Activated CD8-positive, alpha-beta memory T cell treated with anti-CD3 and anti-CD28 coated beads for 48 hours (primary cell): ENCODE results near the gene NEDD4L.
"Not testable (repeated sequence)": the region's sequence is repeated elsewhere in the genome, so short reads cannot be mapped to it uniquely, and the experiment has no call there.

ENCODE experiments used
- DNase-seq, 3 experiments: peaks; one replicate each; pipeline ENCODE4 v3.0.0-alpha.2; 2020; ENCODE audit warnings: low read depth in 2 of 3, low spot score in 2 of 3

NEDD4L gene

DNA sequence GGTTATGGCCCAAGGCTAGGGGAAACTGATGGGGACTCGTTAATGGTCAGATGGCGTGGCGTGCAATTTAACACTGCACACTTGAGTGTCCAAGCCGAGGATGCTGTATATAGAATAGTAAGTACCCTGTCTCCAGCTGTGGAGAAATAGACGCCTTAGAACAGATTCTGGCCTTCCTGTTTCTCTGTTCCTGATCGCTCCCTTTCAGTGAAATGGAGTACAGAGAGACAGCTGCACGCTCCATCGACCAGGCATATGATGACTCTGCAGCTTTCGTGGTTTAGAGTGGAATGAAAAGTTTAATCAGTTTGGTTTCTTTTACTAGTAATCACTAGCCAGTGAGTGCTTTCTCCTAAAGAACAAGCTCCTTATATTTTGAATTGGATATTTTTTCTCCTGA lies 213.4 kb downstream of the NEDD4L start:
- no peak for DNase-seq

- DNase-seq, result no peak
Measured at GRCh38 chr18:58258692-58259342, 214.8 kb downstream of the NEDD4L start.

- no peak for DNase-seq
Measured at GRCh38 chr18:58263055-58263957, 219.3 kb downstream of the NEDD4L start.

DNA sequence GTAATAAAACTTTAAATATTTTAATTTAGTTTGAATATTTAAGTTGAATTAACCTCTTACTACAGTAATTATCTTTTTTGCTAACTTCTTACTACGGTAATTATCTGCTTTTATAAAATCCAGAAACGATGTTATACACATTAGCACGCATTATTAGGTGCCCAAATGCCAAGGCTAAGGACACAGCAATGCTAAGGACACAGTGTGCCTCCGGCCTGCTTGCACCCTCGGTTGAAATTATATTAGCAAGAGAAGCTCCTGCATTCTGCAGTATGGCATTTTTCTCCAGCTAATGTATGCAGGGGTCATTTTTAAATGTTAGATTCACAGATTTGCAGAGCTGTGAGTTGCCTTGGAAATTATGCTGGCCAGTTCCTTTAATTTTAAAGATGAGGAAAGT lies 220.0 kb downstream of the NEDD4L start:
- no peak for DNase-seq

GRCh38 chr18:58264840-58265239 lies 220.8 kb downstream of the NEDD4L start:
- no peak for DNase-seq

GRCh38 chr18:58265489-58265888 lies 221.5 kb downstream of the NEDD4L start:
- not testable (repeated sequence) for DNase-seq

- DNase-seq, result no peak
Measured at GRCh38 chr18:58266291-58266690, 222.3 kb downstream of the NEDD4L start.

- DNase-seq, result no peak
Measured at GRCh38 chr18:58267493-58267892, 223.5 kb downstream of the NEDD4L start.

DNA sequence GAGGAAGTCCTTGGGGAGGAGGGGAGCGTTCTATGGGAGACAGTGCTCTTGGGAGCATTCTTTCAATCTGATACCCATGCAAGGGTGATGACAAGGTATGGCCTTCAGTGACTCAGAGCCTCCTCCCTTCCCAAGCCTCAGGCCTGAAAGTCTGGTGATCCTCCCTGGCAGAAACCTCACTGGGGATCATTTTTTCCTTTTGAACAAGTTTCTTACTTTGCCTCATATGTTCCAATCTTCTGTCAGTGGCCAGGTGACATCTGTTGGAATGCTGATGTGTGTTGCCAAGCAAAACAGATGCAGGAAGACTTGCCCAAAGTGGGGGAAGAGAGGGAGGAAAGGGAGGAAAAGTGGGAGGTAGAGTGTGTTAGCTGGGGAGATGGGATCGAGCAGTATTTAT lies 224.8 kb downstream of the NEDD4L start:
- DNase-seq, result no peak

GRCh38 chr18:58269931-58270330 lies 225.9 kb downstream of the NEDD4L start:
- DNase-seq, result no peak

DNA sequence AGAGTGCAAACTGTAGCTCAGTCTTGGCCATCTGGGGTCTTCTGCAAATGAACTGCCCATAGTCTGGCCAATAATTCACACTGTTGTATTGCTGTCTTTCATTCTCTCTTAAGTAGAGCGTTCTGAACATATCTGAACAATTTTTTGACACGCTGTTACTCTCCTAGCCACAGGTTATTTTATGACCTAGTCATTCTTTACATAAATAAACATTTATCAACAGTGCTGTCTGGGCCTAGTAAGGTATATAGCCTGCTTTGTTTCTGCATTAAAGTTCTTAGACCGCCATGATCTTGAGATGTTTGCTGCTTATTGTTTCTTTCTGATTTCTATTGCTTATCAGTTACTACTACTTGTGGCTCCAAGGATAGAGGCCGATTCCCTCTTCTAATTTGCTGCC lies 226.4 kb downstream of the NEDD4L start:
- DNase-seq, result no peak

DNA sequence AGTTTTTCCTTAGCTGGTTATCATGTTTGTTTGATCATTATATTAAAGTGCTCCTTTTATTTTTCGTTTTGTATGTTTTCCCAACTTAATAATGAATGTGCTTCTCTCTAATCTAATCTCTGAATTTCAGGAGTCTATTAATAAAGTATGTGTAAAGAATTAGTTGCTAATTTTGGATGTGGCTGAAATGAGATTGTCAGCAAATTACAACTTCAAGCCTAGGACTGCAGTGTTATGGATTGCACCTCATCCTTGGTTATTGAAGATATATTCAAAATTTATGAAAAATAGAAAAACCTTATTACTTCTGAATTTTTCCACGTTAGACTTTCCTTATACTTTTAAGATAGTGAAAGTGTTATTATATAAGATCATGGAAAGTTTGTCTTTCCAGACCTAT lies 227.7 kb downstream of the NEDD4L start:
- DNase-seq, result no peak

DNA sequence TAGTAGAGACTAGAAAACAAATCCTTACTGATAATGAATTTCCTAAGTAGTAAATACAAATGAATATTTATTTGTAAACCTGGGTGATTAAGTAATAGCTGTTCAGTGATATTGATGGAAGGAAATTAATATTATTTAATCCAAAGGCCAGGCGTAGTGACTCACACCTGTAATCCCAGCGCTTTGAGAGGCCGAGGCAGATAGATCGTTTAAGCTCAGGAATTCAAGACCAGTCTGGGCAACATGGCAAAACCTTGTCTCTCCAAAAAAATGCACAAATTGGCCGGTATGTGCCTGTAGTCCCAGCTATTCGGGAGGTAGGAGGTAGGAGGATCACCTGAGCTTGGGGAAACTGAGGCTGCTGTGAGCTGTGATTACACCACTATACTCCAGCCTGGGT lies 228.2 kb downstream of the NEDD4L start:
- DNase-seq, result no peak

- no peak for DNase-seq
Measured at GRCh38 chr18:58272779-58273435, 228.9 kb downstream of the NEDD4L start.

GRCh38 chr18:58275176-58275575 lies 231.2 kb downstream of the NEDD4L start:
- DNase-seq, result no peak

DNA sequence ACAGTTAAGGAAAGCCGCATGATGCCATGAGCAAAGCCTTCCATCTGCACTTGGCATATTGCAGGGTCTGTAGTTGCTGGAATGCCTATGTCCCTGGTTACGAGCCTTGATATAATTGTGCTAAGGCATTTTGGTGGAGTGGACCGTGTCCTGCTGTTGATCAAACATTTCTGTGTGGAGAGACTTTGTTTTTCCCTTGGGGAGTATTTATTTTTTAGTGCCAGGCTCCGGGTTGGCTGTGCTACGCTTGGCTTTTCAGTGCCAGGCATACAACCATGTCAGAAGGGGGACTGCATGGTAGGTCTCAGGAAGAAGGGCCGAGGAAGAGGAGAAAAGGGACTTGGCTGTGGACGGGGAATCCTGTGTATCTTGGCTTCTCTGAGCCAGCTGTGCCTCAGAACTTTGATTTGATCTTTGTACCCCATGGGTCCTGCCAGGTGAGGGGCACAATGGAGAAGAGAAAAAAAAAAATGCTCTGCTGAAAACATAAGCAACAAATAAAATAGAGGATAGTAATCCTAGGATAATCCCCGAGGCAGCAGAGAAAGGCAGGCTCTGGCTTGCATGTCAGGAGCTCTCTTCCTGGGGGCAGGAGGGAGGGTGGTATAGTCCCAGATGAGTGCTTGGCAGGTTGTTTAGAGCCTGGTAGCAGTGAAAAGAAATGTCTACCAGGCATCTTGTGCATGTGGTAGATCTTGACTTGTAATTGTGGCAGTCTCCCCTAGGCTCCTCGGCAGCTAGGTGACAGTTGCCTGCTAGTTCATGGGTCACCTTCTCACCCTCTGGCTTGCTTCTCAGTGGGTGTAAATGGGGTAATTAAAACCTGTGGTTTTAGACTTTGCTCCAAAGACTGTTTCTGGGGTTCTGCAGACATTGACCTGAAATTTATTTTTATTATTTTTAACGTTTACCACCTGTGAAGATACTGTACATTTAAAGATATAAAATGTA lies 233.0 kb downstream of the NEDD4L start:
- DNase-seq, result no peak

DNA sequence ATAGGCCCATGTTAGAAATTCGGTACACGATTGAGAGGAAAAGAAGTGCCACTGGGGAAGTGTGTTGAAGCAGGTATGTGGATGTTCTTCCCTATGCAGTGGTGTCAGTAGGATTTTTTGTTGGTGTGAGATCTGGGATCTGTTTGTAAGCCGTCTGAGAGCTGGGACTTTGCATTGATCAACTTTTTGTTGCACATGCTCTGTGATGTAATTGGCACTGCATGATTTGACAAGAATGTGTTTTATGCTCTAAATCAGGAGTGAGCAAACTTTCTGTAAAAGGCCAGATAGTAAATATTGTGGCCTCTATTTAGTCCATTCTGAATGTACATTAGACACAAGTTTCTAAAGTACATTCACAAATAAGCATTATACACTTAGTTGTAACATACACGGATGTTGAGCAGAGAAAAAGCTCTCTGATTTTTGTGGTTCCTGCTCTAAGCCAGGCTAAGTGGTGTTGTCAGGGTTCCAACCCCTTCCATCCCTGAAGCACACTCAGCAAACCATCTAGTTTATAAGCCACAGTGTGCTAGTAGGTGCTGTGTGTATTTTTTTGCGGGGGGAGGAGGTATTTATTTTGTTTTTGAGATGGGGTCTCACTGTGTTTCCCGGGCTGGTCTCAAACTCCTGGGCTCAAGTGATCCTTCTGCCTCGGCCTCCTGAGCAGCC lies 235.6 kb downstream of the NEDD4L start:
- no peak for DNase-seq

- no peak for DNase-seq
Measured at GRCh38 chr18:58280191-58280590, 236.2 kb downstream of the NEDD4L start.

GRCh38 chr18:58282872-58283271 lies 238.8 kb downstream of the NEDD4L start:
- not testable (repeated sequence) for DNase-seq

- no peak for DNase-seq
Measured at GRCh38 chr18:58284699-58285448, 240.8 kb downstream of the NEDD4L start.
